GM12891 (cell line): ENCODE results near the gene SIM1.
"Not testable (repeated sequence)": the region's sequence is repeated elsewhere in the genome, so short reads cannot be mapped to it uniquely, and the experiment has no call there.

Experiments used
- DNase-seq: peaks from one replicate; pipeline ENCODE4 v3.0.0; 2011; ENCODE audit warnings: low spot score; ENCODE audit not compliant: insufficient read length
- FAIRE-seq: peaks from 2 replicates; lab custom pipeline; 2011; peaks lifted over from hg19 to GRCh38; lab: Jason Lieb, UNC
- PAX5 ChIP-seq: IDR thresholded peaks from 2 replicates; pipeline ENCODE4 v1.6.1; 2011; ENCODE audit warnings: low read length, moderate library complexity, mild to moderate bottlenecking; ENCODE audit not compliant: insufficient read depth, severe bottlenecking
- POLR2A ChIP-seq: IDR thresholded peaks from 2 replicates; pipeline ENCODE4 v1.6.1; 2011; ENCODE audit warnings: low read depth, low read length, control low read depth
- POLR2AphosphoS5 ChIP-seq: IDR thresholded peaks from 2 replicates; pipeline ENCODE4 v1.6.1; 2011; ENCODE audit warnings: low read depth, low read length, control low read depth
- POU2F2 ChIP-seq: IDR thresholded peaks from 2 replicates; pipeline ENCODE4 v1.6.1; 2011; ENCODE audit warnings: low read depth, mild to moderate bottlenecking, control low read depth, low read length, moderate library complexity
- SPI1 ChIP-seq: IDR thresholded peaks from 2 replicates; pipeline ENCODE4 v1.6.1; 2011; ENCODE audit warnings: low read depth, low read length, control low read depth
- TAF1 ChIP-seq: IDR thresholded peaks from 2 replicates; pipeline ENCODE4 v1.6.1; 2011; ENCODE audit warnings: low read depth, low read length, control low read depth

The SIM1 gene

DNA sequence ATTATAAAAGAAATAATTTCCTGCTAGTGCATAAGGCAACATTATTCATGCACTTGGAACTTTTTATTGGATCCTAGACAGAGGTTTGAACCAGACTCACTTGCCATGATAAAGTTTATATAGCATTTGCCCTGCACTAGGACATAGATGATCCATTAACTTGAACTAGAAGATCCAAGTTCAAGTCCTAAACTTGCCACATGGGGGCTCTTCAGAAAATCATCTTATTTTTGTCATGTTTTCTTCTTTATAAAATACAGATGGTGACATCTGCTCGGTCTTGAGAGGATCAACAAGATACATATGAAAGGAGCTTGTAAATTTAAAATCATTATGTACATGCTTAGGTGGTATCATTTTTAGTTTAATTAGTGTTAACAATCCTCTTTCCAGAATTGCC, 94.5 kb downstream of the SIM1 start:
- TF ChIP-seq SPI1, result no peak
- no peak for TF ChIP-seq POLR2AphosphoS5
- no peak for TF ChIP-seq PAX5
- no peak for TF ChIP-seq POLR2A
- no peak for TF ChIP-seq TAF1
- no peak for DNase-seq
- no peak for FAIRE-seq

DNA sequence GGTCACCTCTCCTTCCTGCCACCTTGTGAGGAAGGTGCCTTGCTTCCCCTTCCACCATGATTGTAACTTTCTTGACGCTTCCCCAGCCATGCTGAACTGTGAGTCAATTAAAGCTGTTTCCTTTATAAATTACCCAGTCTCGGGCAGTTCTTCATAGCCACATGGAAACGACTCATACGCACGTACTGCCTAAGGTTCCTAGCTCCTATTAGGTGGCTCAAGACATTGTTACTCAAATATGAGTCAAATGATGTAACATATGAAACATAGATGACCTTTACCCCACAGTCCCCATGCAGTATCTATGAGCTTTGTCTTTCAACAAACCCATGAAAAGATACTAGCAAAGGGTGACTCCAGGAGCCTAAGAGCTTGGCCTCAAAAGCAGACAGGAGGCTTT, 98.3 kb downstream of the SIM1 start:
- no peak for DNase-seq
- TF ChIP-seq TAF1, result no peak
- FAIRE-seq, result no peak

DNA sequence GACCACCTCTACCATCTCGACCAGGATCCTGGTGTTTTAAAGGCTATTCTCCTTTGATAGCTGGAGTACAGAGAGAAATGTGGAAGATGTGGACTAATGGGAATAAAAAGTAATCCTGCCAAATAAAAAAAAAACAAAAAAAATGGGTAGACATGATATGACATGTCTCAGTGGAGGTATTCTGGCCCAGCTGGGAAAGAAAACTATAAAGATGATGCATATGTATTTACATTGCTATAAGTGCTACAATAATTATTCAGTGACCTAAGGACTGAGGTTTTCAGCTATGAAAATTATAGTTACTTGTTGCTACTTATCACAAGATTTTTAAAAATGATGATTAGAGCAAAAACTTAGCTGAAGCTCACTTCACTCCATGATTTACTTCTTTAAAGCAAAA, 101.1 kb downstream of the SIM1 start:
- no peak for TF ChIP-seq POU2F2
- TF ChIP-seq POLR2AphosphoS5, result no peak
- no peak for TF ChIP-seq PAX5
- TF ChIP-seq POLR2A, result no peak
- no peak for TF ChIP-seq TAF1
- no peak for TF ChIP-seq SPI1
- DNase-seq, result no peak
- FAIRE-seq, result no peak

DNA sequence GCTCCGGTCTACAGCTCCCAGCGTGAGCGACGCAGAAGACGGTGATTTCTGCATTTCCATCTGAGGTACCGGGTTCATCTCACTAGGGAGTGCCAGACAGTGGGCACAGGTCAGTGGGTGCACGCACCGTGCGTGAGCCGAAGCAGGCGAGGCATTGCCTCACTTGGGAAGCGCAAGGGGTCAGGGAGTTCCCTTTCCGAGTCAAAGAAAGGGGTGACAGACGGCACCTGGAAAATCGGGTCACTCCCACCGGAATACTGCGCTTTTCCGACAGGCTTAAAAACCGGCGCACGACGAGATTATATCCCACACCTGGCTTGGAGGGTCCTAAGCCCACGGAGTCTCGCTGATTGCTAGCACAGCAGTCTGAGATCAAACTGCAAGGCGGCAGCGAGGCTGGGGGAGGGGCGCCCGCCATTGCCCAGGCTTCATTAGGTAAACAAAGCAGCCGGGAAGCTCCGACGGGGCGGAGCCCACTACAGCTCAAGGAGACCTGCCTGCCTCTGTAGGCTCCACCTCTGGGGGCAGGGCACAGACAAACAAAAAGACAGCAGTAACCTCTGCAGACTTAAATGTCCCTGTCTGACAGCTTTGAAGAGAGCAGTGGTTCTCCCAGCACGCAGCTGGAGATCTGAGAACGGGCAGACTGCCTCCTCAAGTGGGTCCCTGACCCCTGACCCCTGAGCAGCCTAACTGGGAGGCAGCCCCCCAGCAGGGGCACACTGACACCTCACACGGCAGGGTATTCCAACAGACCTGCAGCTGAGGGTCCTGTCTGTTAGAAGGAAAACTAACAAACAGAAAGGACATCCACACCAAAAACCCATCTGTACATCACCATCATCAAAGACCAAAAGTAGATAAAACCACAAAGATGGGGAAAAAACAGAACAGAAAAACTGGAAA, 109.7 kb downstream of the SIM1 start:
- not testable (repeated sequence) for DNase-seq, FAIRE-seq

DNA sequence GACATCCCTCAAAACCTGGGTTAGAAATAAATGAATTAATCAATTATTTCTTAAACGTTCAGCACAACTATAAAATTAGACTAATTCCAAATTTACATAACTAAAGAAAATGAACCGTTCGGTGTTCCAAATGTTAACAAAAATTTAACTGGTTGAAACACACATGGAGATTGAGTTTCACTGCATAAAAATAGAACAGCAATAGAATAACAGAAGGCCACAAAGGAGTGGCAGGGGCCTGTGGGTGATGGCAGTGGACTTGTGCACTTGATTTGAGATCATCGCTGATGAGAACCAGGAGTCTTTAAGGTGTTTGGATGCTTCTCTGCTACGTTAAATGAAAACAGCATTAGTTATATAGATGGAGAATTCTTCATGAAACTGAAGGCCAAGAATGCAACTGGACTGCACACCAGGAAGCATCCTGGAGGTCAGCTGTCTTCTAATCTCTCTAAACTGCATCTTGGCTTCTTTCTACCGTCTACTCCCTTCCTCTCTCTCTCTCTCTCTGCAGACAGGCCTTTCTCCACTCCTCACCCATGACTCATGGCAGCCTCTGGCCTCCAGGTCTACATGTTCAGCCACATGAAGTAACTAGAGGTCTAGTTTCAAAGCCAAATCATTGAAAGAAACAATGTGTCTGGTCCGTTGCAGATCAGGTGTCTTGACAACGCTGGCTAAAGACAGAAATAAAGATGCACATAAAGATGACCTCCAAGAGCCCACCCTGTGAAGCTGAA, 111.3 kb downstream of the SIM1 start:
- DNase-seq (no peak), FAIRE-seq (no peak)
- TF ChIP-seq TAF1, result no peak
- TF ChIP-seq PAX5, result no peak
- TF ChIP-seq POU2F2, result no peak
- no peak for TF ChIP-seq POLR2AphosphoS5
- no peak for TF ChIP-seq SPI1
- no peak for TF ChIP-seq POLR2A

DNA sequence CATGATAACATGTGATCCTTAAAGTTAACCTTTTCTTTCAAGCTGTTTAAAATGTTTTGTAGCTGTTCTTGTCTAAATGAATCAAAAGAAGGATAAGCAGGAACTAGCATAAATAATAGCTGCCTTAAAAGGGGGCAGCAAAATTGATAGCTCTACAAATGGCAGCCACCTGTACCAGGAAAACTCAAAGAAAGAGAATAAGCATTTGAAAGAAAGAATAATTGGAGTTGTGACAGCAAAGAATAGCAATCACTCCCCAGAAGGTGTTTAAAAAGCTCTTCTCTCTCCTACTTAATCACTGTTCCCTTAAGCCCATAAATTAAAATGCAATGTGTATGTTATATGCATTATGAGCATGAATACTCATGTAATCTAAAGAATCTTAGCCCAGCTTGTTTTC, 114.6 kb downstream of the SIM1 start:
- FAIRE-seq, result no peak
- no peak for DNase-seq

DNA sequence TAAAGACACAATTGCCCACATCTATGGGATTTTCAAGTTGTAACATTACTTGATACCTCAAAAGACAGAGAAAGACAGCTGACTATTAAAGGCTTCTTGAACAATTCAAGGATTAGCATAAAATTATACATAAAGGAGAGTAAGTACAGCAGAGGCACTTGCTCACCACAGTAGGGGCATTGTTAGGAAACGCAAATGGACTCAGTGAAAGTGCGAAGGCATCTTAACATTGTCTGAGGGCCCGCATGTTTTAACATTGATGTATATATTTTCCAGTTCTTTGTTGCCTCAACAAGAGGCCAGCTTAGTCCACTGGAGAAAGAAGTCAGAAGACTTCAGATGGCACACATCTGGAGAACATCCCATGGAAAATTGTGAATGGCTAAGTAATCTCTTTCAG, 115.4 kb downstream of the SIM1 start:
- no peak for DNase-seq
- TF ChIP-seq POLR2A, result no peak
- FAIRE-seq, result no peak

More for the DNA sequence above, 114.6 kb downstream of the SIM1 start:
- TF ChIP-seq POLR2AphosphoS5 (no peak), POLR2A (no peak), PAX5 (no peak), POU2F2 (no peak), TAF1 (no peak), SPI1 (no peak)

DNA sequence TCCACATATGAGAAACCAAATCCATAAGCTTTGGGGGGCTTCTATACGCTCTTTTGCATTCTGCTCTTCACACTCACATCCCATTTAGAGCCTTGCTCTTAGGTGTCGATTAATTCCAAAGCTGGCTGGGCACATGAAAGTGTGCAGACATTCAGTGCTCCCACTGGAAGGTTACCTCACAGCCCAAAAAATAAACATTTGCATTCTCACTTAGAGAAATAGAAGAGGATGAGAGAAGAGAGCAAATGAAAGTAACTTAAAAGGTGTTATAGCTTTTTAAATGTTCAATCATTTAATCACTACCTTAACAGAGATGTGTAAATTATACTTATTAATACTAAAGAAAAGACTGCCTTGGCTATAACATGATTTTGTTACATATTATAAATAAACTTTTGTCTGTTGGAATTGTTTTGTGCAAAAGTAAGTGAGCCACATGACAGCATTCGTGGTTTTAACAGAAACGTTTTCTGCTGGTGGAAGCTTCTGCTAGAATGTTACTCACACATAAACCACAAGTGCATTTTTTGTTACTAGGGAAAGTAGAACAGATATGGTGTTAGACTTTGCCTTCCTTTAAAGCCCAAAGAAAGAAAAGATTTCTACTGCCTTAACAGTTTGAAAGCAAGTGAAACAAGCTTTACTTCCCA, 116.7 kb downstream of the SIM1 start:
- DNase-seq, result no peak
- FAIRE-seq, result no peak
- no peak for TF ChIP-seq POU2F2
- no peak for TF ChIP-seq POLR2A
- no peak for TF ChIP-seq SPI1
- TF ChIP-seq POLR2AphosphoS5, result no peak

DNA sequence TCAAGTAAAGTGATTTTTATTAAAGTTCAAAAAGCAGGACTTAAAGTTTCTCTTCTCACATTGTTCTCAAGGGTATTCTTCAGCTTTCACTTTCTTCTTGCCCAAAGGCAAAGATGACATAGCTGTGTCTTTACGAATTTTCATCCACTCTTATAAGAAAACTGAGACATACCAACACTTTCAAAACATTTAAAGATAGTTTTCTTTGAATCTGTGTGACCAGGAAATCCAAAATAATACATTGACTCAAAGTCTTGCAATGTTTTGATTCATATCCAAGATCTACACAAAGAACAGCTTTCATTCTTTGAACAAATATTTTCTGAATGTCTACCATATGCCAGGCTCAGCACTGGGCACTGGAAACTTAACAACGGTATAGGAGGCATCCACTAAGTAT, 117.9 kb downstream of the SIM1 start:
- no peak for DNase-seq
- FAIRE-seq, result no peak
- TF ChIP-seq TAF1 (no peak), POLR2AphosphoS5 (no peak), POLR2A (no peak), POU2F2 (no peak), PAX5 (no peak), SPI1 (no peak)

DNA sequence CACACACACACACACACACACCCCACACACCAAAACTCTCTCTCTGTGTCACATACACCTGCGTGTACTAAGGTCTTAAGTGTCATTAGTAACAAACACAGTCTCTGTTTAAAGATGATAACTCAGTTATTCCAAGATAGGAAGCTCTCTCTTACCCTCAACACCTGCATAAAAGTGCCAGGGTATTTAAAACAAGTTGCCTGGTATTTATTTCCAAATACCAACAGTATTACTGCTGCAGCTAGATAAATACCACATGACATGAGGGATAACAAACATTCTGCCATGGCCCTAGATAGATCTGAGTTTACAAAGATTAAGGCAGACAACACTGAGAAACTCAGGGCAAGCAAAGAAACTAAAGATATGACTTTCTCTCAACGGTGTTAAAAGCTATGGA, 118.5 kb downstream of the SIM1 start:
- TF ChIP-seq POLR2A (no peak), SPI1 (no peak), TAF1 (no peak), PAX5 (no peak), POLR2AphosphoS5 (no peak), POU2F2 (no peak)
- DNase-seq (no peak), FAIRE-seq (no peak)
